Activated CD8-positive, alpha-beta T cell treated with anti-CD3 and anti-CD28 coated beads, Interleukin-2, amount 10 ng/mL, durations not matched to agents 7 days and 5 days (primary cell): ENCODE measurements around the gene SERINC1. TPM values are rescaled to one million over a fixed set of nuclear protein-coding genes. Genes with fewer than 3 reads are reported as not detected.

ENCODE experiments used
- ATAC-seq: fragments of 150-1000 bp; cut with Tn5 transposase; one replicate; pipeline ENCODE4 v1.10.0; 2021; ENCODE audit warnings: moderate library complexity
- CTCF ChIA-PET: fragments of 350-600 bp; sonication (Branson Sonifier 250); formaldehyde crosslinking; loops from one replicate; lab custom pipeline; 2021; ENCODE audit warnings: antibody characterized with exemption; lab: Charles Lee
- POLR2A ChIA-PET: fragments of 350-600 bp; sonication (Branson Sonifier 250); formaldehyde crosslinking; loops from one replicate; lab custom pipeline; 2021; ENCODE audit warnings: antibody characterized with exemption; lab: Charles Lee
- DNase-seq: peaks from one replicate; pipeline ENCODE4 v3.0.0-alpha.2; 2020
- H3K27ac Mint-ChIP-seq: one replicate; pipeline ENCODE4 v1.8.0; 2021; ENCODE audit warnings: mild to moderate bottlenecking, mixed read lengths
- H3K27me3 Mint-ChIP-seq: one replicate; pipeline ENCODE4 v1.8.0; 2021; ENCODE audit warnings: low read depth, mixed read lengths
- H3K36me3 Mint-ChIP-seq: one replicate; pipeline ENCODE4 v1.8.0; 2021; ENCODE audit warnings: low read depth, mixed read lengths
- H3K4me1 Mint-ChIP-seq: one replicate; pipeline ENCODE4 v1.8.0; 2021; ENCODE audit warnings: low read depth, mixed read lengths
- H3K4me3 Mint-ChIP-seq: one replicate; pipeline ENCODE4 v1.8.0; 2021; ENCODE audit warnings: mild to moderate bottlenecking, mixed read lengths
- H3K9me3 Mint-ChIP-seq: one replicate; pipeline ENCODE4 v1.8.0; 2022; ENCODE audit warnings: mixed read lengths; ENCODE audit not compliant: insufficient read depth
- total RNA-seq, 2 experiments: library from RNA; stranded (reverse); gene quantifications; one replicate each; pipeline ENCODE4 v1.2.3, GENCODE V29; 2021

Gene SERINC1
- total RNA-seq, 2 experiments from 2014 or later, result 41.9 to 44.9 TPM

DNA sequence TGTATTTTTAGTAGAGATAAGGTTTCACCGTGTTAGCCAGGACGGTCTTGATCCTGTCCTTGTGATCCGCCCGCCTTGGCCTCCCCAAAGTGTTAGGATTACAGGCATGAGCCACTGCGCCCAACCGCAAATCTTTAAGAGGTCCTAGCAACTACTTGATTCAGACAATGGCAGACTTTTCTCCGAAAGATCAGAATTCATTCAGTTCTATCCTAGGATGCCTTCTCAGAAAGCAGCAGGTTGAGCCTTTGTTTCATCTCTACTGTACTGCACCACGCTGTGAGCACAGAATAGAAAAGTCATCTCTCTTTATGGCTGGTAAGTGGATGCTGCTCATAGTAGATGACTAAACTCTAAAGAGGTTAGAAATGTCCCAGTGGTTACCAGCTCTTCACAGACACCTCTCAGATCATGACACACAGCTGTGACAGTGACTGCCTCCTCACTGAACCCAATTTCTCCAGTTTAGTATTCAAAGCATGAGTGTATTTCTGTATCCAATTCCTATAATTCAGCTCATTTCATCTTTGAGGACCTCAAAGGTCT is 78.2 kb downstream of the SERINC1 start:
- no peak overlapping the region for H3K4me3 Mint-ChIP-seq
- H3K36me3 Mint-ChIP-seq, result no peaks in the 10 kb centered on the region
- H3K9me3 Mint-ChIP-seq, result no peaks in the 10 kb centered on the region
- H3K4me1 Mint-ChIP-seq, result no peaks in the 10 kb centered on the region
- no peak overlapping the region for H3K27ac Mint-ChIP-seq
- ATAC-seq (peak; percentile 44), DNase-seq (no peak)
- CTCF ChIA-PET, result interaction anchor here (0.9 to 1.4 kb wide), 2 partner anchors 19 to 137 kb away, joined by 4 read pairs; no protein-coding TSS in a partner anchor
- POLR2A ChIA-PET, result interaction anchor here (2.3 kb wide), 1 partner anchor 78 kb away, joined by 9 read pairs; the partner anchor contains the start of gene SERINC1
- H3K27me3 Mint-ChIP-seq, result peaks cover 4% of the 10 kb centered on the region

Other genes with a start within 250 kb of the SERINC1 start
- gene HSF2, start 72.2 kb downstream of the SERINC1 start, total RNA-seq, result 10 to 100 TPM; 14.6 to 17.6 TPM
- under 1 TPM; 0.44 to 0.76 TPM for gene PKIB, start 138.6 kb upstream of the SERINC1 start, total RNA-seq